ENCODE results near the gene CDH13. TPM values are rescaled to one million over a fixed set of nuclear protein-coding genes. Genes with fewer than 3 reads are reported as not detected.

CDH13 gene
- total and polyA plus RNA-seq, 9 of the 15 experiments (the other 6 are each of a cell fraction or from before 2014, with no cell fraction given), result 0.03 TPM; not detected in 8

DNA sequence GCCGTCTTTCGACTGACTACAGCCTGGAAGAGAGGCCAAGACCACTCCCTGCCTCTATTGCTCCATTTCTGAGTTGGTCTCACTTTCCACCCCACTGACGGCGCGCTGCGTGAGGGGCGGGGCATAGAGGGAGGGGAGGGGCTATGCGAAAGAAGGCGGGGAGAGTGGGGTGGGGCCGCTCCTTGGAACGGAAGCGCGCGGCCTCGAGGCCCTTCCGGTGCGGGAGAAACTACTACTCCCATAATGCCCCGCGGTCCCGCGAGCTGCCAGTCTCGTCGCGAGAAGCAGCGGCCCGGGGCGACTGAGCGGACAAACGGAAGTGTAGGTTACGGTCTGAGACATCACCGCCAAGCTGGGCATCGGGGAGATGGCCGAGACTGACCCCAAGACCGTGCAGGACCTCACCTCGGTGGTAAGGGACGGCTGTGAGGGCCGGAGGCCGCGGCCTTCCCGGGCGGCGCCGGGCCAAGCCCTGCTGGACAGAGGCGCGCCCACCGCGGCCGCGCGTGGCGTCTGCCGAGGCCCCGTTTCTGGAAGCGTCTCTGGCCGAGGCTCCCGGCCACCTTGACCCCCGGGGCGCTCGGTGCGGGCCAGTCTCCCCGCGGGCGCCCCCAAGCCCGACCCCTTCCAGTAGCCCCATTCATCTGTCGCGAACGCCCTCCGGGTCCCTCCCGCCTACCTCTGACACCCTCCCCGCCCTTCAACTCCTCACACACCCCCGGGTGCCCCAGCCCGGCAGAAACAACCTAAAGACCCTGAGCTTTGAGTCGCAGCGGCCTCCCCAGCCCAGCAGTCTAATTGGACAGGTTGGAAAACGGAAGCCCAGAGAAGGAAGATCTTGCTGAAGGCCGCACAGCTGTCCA, 1181.2 kb downstream of the CDH13 start, which contains the start of gene HSBP1:
HSBP1 (plus strand) TSS at position 269 of the 863 bp plus-strand sequence; CDS start at position 368, 99 bp downstream.
- Histone ChIP-seq H3K9ac (ENCODE audit: insufficient read depth in 1 of 2, low read depth in 2 of 2, low read length in 2 of 2) (peak within 1 kb of the TSS; percentile 89 to 96), H3K4me3 (peak within 1 kb of the TSS; percentile 90), H3K79me2 (ENCODE audit: control insufficient read depth, insufficient read depth, low read length) (peaks cover 22% of the 10 kb centered on the region), H3K9me3 (replicated peaks; ENCODE audit: control insufficient read depth, insufficient read depth, low read depth, low read length) (no peaks in the 10 kb centered on the region), H3K9me1 (ENCODE audit: control insufficient read depth, insufficient read depth, low read length) (peaks cover 3% of the 10 kb centered on the region), H3K4me1 (replicated peaks in 1 of 2; ENCODE audit: control insufficient read depth in 2 of 2, insufficient read depth in 2 of 2, low read length in 2 of 2) (peaks cover 4 to 9% of the 10 kb centered on the region in 2 experiments; a peak in 4 of 5 replicates), H2AFZ (ENCODE audit: low read depth, low read length) (peak within 1 kb of the TSS; percentile 98), H3K27me3 (ENCODE audit: control insufficient read depth in 2 of 2, insufficient read depth in 2 of 2, low read length in 2 of 2) (peaks cover 8 to 11% of the 10 kb centered on the region in 2 experiments; a peak in 4 of 5 replicates), H3K4me2 (ENCODE audit: insufficient read depth, low read length) (peak within 1 kb of the TSS; percentile 82), H3K27ac (ENCODE audit: extremely low read depth, low read depth, low read length) (peak within 1 kb of the TSS; percentile 76), H4K20me1 (replicated peaks; ENCODE audit: control insufficient read depth, insufficient read depth, low read length) (peaks cover 6% of the 10 kb centered on the region; the same call in 1 of the 2 replicates), H3K36me3 (ENCODE audit: control insufficient read depth, insufficient read depth, low read length) (peaks cover 36% of the 10 kb centered on the region)
- under 1% methylated on average over 57 of the region's 76 CpGs for WGBS (ENCODE audit: insufficient coverage, low coverage, missing lambda C conversion rate)
- ATAC-seq (peak; percentile 98), FAIRE-seq (peak; percentile 93), DNase-seq (ENCODE audit: extremely low read depth in 1 of 4, low spot score in 3 of 4) (peak; percentile 97 to 99 (median 99))
- in situ Hi-C loops (cut with MboI), result no loop called here
- ChIA-PET POLR2A (interaction anchor here (1.0 to 1.8 kb wide), 5 partner anchors 9 to 206 kb away, joined by 3 to 4 read pairs (median 3); no protein-coding TSS in a partner anchor), CTCF (ENCODE audit: low intra/inter-chr PET ratio) (no interaction called here)
- intact Hi-C loops (cut with micrococcal nuclease), result no loop called here
- no TSS peak for BruUV-seq (replicated peaks)
- TF ChIP-seq CBX8 (IDR thresholded peaks at IDR 0.05; ENCODE audit: borderline replicate concordance, extremely low read depth, low read depth, low read length, poor library complexity, severe bottlenecking) (no peak), TEAD2 (tag; IDR thresholded peaks at IDR 0.05) (no peak), RB1 (IDR thresholded peaks at IDR 0.05; ENCODE audit: low read depth) (no peak; the same call in 1 of the 2 replicates), NCOA4 (IDR thresholded peaks at IDR 0.05; ENCODE audit: partially characterized antibody) (no peak), ZNF146 (CRISPR knock-in tag; IDR thresholded peaks at IDR 0.05; ENCODE audit: unreplicated experiment) (no peak), ZNF507 (tag; conservative IDR thresholded peaks at IDR 0.05) (no peak), ATF1 (CRISPR knock-in tag; IDR thresholded peaks at IDR 0.05) (no peak), ATF1 (tag; IDR thresholded peaks at IDR 0.05) (peak; percentile 63), FOXO4 (CRISPR knock-in tag; IDR thresholded peaks at IDR 0.05) (no peak), NFRKB (IDR thresholded peaks at IDR 0.05; ENCODE audit: low read depth) (no peak), HDAC1 (IDR thresholded peaks at IDR 0.05) (peak in 1 of 2 experiments; percentile 76; a peak in 1 of 4 replicates), HEY1 (CRISPR knock-in tag; IDR thresholded peaks at IDR 0.05; ENCODE audit: borderline replicate concordance) (no peak), ZMIZ1 (IDR thresholded peaks at IDR 0.05; ENCODE audit: low read depth in 2 of 2, low read length in 2 of 2) (no peak), RBFOX2 (IDR thresholded peaks at IDR 0.05; ENCODE audit: low read depth, low read length) (peak; percentile 90), MBD1 (CRISPR knock-in tag; IDR thresholded peaks at IDR 0.05) (no peak)

Data from K562 (cell line).